ENCODE data around the gene PHAF1. TPM values are rescaled to one million over a fixed set of nuclear protein-coding genes. Genes with fewer than 3 reads are reported as not detected.

PHAF1 gene
- total and polyA plus RNA-seq, 2 of the 13 experiments (the other 11 are each of a cell fraction or from before 2014, with no cell fraction given), result 48.3 to 174 TPM

DNA sequence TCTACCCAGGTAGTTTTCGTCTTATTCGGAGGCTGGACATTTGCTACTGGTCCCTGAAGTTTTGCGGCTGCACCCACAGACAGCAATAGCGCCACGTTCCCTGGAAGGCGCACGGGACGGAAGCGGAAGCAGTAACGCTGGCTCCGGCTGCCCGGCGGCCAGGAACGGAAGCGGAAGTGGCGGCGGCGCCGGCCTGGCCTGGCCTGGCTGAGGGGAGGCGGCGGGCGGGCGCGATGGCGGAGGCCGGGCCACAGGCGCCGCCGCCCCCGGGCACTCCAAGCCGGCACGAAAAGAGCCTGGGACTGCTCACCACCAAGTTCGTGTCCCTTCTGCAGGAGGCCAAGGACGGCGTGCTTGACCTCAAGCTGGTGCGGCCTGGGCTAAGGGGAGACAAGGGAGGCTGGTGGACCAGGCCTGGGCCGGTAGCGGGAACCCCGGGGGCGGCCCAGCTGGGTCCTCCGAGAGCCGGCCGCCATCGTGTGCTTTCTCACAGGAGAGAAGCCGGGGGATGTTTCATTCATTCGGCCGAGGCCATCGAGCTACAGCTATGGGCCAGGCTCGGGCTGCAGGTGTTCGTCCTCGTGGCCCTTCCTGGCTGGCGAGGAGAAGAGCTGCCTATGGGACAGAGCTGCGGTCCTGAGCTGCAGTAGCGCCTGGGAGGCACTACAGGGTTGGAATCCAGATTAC, 82.4 kb downstream of the PHAF1 start, which contains the start of gene E2F4 (continued):
- TF ChIP-seq ZSCAN5A (CRISPR knock-in tag; IDR thresholded peaks at IDR 0.05; ENCODE audit: borderline replicate concordance), result no peak; the same call in 1 of the 2 replicates
- no peak for TF ChIP-seq DBP (CRISPR knock-in tag; IDR thresholded peaks at IDR 0.05; ENCODE audit: not compliant biosample characterization)
- TF ChIP-seq ZNF766 (CRISPR knock-in tag; IDR thresholded peaks at IDR 0.05; ENCODE audit: borderline replicate concordance), result peak; percentile 70; the same call in 1 of the 2 replicates
- no peak for TF ChIP-seq HOXA9 (CRISPR knock-in tag; IDR thresholded peaks at IDR 0.05; ENCODE audit: borderline replicate concordance)
- TF ChIP-seq ZNF709 (CRISPR knock-in tag; IDR thresholded peaks at IDR 0.05), result no peak
- TF ChIP-seq MYNN (CRISPR knock-in tag; IDR thresholded peaks at IDR 0.05; ENCODE audit: low read depth), result no peak
- 0 out of 2 replicates have a peak, but pooled peaks have one; percentile 64 for TF ChIP-seq ZNF431 (CRISPR knock-in tag; IDR thresholded peaks at IDR 0.05; ENCODE audit: borderline replicate concordance, low read depth)
- peak; percentile 96 for TF ChIP-seq ELF3 (CRISPR knock-in tag; IDR thresholded peaks at IDR 0.05)
- TF ChIP-seq, protein P1, sequence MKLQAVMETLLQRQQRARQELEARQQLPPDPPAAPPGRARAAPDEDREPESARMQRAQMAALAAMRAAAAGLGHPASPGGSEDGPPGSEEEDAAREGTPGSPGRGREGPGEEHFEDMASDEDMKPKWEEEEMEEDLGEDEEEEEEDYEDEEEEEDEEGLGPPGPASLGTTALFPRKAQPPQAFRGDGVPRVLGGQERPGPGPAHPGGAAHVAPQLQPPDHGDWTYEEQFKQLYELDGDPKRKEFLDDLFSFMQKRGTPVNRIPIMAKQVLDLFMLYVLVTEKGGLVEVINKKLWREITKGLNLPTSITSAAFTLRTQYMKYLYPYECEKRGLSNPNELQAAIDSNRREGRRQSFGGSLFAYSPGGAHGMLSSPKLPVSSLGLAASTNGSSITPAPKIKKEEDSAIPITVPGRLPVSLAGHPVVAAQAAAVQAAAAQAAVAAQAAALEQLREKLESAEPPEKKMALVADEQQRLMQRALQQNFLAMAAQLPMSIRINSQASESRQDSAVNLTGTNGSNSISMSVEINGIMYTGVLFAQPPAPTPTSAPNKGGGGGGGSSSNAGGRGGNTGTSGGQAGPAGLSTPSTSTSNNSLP (IDR thresholded peaks at IDR 0.05; ENCODE audit: low read depth, low read length), result no peak
- no peak for TF ChIP-seq ZKSCAN8 (CRISPR knock-in tag; IDR thresholded peaks at IDR 0.05; ENCODE audit: borderline replicate concordance)
- no peak; the same call in 1 of the 2 replicates for TF ChIP-seq SIX4 (CRISPR knock-in tag; IDR thresholded peaks at IDR 0.05)
- TF ChIP-seq HHEX (CRISPR knock-in tag; IDR thresholded peaks at IDR 0.05), result no peak
- peak; percentile 73 for TF ChIP-seq HNRNPLL (IDR thresholded peaks at IDR 0.05; ENCODE audit: low read depth, low read length, poor library complexity, severe bottlenecking)
- TF ChIP-seq ZBTB8A (CRISPR knock-in tag; IDR thresholded peaks at IDR 0.05; ENCODE audit: borderline replicate concordance, low read depth), result no peak
- peak; percentile 71; the same call in 1 of the 2 replicates for TF ChIP-seq NKX3-1 (CRISPR knock-in tag; IDR thresholded peaks at IDR 0.05)
- peak; percentile 51; the same call in 1 of the 2 replicates for TF ChIP-seq SOX5 (CRISPR knock-in tag; IDR thresholded peaks at IDR 0.05; ENCODE audit: borderline replicate concordance)
- 0 out of 2 replicates have a peak, but pooled peaks have one; percentile 55 for TF ChIP-seq ZNF589 (CRISPR knock-in tag; conservative IDR thresholded peaks at IDR 0.05)
- no peak for TF ChIP-seq POLR2AphosphoS2 (IDR thresholded peaks at IDR 0.05; ENCODE audit: low read depth, low read length)
- no peak for TF ChIP-seq ZNF205 (CRISPR knock-in tag; IDR thresholded peaks at IDR 0.05)
- TF ChIP-seq ZNF335 (CRISPR knock-in tag; IDR thresholded peaks at IDR 0.05), result no peak
- TF ChIP-seq CENPT (CRISPR knock-in tag; IDR thresholded peaks at IDR 0.05; ENCODE audit: low read depth), result no peak
- TF ChIP-seq PHB2 (IDR thresholded peaks at IDR 0.05; ENCODE audit: partially characterized antibody), result no peak
- 0 out of 2 replicates have a peak, but pooled peaks have one; percentile 51 for TF ChIP-seq ZNF790 (CRISPR knock-in tag; IDR thresholded peaks at IDR 0.05; ENCODE audit: borderline replicate concordance)

Measured in HepG2 (cell line).